ENCODE measurements around the gene GOLGA6L2.
"Not testable (repeated sequence)": the region's sequence is repeated elsewhere in the genome, so short reads cannot be mapped to it uniquely, and the experiment has no call there.

The GOLGA6L2 gene

GRCh38 chr15:23422946-23423708 lies 23.9 kb downstream of the GOLGA6L2 start:
- no peak for DNase-seq

GRCh38 chr15:23422099-23422945 lies 24.7 kb downstream of the GOLGA6L2 start:
- DNase-seq, result no peak

- no peak for DNase-seq
Observed at GRCh38 chr15:23420806-23421575, 26.1 kb downstream of the GOLGA6L2 start.

- DNase-seq, result no peak
Observed at GRCh38 chr15:23416349-23417276, 30.4 kb downstream of the GOLGA6L2 start.

- DNase-seq, result not testable (repeated sequence)
Observed at GRCh38 chr15:23415866-23416265, 31.2 kb downstream of the GOLGA6L2 start.

GRCh38 chr15:23415321-23415865 lies 31.6 kb downstream of the GOLGA6L2 start:
- no peak for DNase-seq

- not testable (repeated sequence) for DNase-seq
Observed at GRCh38 chr15:23412881-23413600, 34.0 kb downstream of the GOLGA6L2 start.

GRCh38 chr15:23411841-23412240 lies 35.2 kb downstream of the GOLGA6L2 start:
- DNase-seq, result no peak

GRCh38 chr15:23403550-23403949 lies 43.5 kb downstream of the GOLGA6L2 start:
- no peak for DNase-seq

- no peak for DNase-seq
Observed at GRCh38 chr15:23402544-23402943, 44.5 kb downstream of the GOLGA6L2 start.

- DNase-seq, result no peak
Observed at GRCh38 chr15:23402140-23402539, 44.9 kb downstream of the GOLGA6L2 start.

- DNase-seq, result no peak
Observed at GRCh38 chr15:23401627-23402026, 45.4 kb downstream of the GOLGA6L2 start.

GRCh38 chr15:23399207-23399606 lies 47.8 kb downstream of the GOLGA6L2 start:
- DNase-seq, result not testable (repeated sequence)

GRCh38 chr15:23398357-23398756 lies 48.7 kb downstream of the GOLGA6L2 start:
- not testable (repeated sequence) for DNase-seq

- DNase-seq, result no peak
Observed at GRCh38 chr15:23397779-23398178, 49.3 kb downstream of the GOLGA6L2 start.

GRCh38 chr15:23395832-23396231 lies 51.2 kb downstream of the GOLGA6L2 start:
- no peak for DNase-seq

GRCh38 chr15:23395030-23395692 lies 51.9 kb downstream of the GOLGA6L2 start:
- DNase-seq, result no peak
